OCI-LY1 (cell line): ENCODE data around the gene MTREX.

ENCODE experiments used
- EZH2 ChIP-seq: fragments of 200-600 bp; sonication (generic), shearing (Covaris generic); IDR thresholded peaks from 2 replicates; pipeline ENCODE4 v1.8.0; 2017; ENCODE audit warnings: borderline replicate concordance, mixed run types, mild to moderate bottlenecking, antibody characterized with exemption, low read length, moderate library complexity, mixed read lengths
- TF ChIP-seq, protein P1 (sequence below): fragments of 200-600 bp; sonication (generic), shearing (Covaris generic); IDR thresholded peaks from 2 replicates; pipeline ENCODE4 v1.5.1; 2017; ENCODE audit warnings: mild to moderate bottlenecking, antibody characterized with exemption, low read length, moderate library complexity, mixed read lengths

DNA sequence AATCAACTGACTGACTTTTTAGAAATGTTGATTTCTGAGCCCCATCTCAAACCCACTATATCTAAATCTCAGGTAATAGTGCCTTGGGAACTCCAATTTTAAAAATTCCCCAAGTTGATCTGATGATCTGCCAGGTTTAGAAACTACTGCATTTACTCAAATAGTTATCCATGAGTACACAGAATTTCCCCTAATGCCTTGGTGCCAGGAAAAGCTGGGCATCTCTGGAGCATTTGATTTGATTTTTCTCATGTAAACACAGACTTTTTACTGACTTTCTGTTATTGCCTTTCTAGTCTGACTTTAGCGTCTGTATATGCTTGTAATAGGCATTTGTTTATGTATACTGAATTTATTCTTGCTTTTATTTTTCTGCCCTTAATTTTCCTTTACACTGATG is 35.8 kb downstream of the MTREX start:
- TF ChIP-seq, protein P1, sequence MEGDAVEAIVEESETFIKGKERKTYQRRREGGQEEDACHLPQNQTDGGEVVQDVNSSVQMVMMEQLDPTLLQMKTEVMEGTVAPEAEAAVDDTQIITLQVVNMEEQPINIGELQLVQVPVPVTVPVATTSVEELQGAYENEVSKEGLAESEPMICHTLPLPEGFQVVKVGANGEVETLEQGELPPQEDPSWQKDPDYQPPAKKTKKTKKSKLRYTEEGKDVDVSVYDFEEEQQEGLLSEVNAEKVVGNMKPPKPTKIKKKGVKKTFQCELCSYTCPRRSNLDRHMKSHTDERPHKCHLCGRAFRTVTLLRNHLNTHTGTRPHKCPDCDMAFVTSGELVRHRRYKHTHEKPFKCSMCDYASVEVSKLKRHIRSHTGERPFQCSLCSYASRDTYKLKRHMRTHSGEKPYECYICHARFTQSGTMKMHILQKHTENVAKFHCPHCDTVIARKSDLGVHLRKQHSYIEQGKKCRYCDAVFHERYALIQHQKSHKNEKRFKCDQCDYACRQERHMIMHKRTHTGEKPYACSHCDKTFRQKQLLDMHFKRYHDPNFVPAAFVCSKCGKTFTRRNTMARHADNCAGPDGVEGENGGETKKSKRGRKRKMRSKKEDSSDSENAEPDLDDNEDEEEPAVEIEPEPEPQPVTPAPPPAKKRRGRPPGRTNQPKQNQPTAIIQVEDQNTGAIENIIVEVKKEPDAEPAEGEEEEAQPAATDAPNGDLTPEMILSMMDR = no peak
- no peak for TF ChIP-seq EZH2
